EH (cell line): ENCODE measurements around the gene USP10.
"Not testable (repeated sequence)": the region's sequence is repeated elsewhere in the genome, so short reads cannot be mapped to it uniquely, and the experiment has no call there.

Experiments
- DNase-seq: peaks from one replicate; pipeline ENCODE4 v3.0.0-alpha.2; 2015; ENCODE audit warnings: low read depth

The USP10 gene

GRCh38 chr16:84673203-84673535 is 26.6 kb upstream of the USP10 start:
- no peak for DNase-seq

DNA sequence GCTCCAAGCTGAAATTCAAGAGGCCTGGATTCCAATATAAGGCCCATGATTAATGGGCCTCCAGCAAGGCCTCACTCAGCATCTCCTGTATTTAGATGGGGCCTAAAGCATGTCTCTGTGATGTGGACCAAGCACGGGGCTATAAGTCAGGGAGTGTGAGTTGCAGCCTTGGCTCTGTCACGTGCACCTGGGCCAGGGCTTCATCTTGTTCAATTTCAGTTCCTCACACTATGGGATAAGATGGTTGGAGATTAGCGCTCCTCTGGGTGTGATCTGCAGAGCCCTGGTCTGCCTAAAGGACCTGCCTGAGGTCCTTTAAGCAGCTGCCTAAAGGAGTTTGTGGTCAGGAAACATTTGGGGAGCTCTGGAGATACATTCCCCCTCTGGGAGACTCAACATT is 26.2 kb upstream of the USP10 start:
- DNase-seq = no peak

- DNase-seq = no peak
Measured at GRCh38 chr16:84675423-84675822, 24.4 kb upstream of the USP10 start.

GRCh38 chr16:84675884-84676283 is 23.9 kb upstream of the USP10 start:
- no peak for DNase-seq

DNA sequence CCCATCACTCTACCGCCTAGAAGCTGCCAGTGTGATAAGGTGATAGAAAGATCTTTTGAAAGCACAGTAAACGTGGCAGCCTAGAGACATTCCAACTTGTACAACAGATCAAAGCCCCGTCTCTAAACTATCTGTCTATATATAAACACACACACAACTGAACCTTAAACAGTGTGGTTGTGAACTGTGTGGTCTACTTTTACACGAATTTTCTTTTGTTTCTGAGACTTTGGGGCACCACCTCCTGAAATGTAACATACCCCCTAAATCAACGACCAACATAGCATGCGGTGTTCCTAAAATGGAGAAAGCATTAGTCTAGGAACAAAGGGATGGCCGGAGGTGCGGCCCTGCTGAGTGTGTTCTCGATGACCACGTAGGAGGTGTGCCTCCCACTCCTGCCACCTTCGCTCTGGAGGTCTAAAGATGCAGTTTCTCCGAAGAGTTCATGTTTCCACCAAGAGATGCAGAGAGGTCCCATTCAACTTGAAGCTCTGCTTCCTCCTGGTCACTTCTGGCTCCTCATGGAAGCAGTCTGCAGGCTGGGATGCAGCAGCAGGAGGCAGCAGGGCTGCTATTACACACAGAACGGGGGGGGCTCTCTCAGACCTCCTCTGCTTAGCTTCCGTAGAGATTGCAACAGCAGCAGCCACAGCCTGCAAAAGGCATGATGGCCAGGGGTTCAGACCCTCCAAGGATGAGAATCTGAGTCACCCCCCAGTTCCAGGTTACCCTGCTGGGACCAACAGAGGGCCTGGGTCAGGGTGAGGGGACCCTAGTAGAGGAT is 22.6 kb upstream of the USP10 start:
- no peak for DNase-seq

DNA sequence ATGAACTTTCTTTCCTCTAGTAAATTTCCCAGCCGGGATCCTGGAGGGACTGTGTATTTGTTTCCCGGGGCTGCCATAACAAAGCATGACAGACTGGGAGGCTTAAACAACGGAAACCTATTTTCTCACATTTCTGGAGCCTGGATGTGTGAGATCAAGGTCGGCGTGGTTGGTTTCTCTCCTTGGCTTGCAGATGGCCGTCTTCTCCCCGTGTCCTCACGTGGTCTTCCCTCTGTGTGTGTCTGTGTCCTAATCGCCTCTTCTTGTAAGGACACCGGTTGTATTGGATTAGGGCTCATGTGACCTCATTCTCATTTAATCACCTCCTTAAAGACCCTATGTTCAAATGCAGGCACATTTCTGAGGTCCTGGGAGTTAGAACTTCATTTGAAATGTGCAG is 22.0 kb upstream of the USP10 start:
- no peak for DNase-seq

DNA sequence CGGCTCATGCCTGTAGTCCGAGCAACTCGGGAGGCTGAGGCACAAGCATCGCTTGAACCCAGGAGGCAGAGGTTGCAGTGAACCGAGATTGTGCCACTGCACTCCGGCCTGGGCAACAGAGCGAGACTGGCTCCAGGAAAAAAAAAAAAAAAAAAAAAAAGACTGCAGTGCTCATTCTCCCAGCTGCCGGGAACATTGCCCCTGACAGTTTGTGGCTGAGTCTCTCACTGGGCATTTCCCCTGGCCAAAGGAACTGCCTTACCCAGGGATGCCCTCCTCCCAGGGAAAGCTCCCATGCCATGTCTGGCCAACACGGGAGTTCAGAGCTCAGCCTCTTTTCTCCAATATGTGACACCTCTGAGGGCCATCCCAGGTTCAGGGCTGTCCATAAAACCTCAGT is 21.3 kb upstream of the USP10 start:
- no peak for DNase-seq

DNA sequence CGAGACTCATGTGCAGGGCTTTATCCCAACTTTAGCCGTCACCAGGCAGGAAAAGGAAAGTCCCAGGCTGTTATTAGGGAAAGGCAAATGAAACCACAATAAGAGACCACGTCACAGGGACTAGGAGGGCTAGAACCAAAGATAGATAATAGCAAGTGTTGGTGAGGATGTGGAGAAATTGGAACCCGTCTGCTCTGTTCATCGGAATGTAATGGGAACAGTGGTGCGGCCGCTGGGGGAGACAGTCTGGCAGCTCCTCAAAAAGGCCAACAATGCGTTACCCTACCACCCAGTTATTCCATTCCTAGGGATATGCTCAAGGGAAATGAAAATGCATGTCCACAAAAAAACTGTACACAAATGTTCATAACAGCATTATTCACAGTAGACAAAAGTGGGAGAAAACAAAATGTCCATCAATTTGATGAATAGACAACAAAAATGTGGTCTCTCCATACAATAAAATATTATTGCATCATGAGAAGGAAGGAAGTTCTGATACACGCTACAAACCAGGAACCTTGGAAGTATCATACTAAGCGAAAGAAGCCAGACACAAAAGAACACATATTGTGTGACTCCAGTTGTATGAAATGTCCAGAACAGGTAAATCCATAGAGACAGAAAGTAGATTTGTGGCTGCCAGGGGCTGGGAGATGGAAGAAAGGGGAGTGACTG is 19.5 kb upstream of the USP10 start:
- DNase-seq = no peak

DNA sequence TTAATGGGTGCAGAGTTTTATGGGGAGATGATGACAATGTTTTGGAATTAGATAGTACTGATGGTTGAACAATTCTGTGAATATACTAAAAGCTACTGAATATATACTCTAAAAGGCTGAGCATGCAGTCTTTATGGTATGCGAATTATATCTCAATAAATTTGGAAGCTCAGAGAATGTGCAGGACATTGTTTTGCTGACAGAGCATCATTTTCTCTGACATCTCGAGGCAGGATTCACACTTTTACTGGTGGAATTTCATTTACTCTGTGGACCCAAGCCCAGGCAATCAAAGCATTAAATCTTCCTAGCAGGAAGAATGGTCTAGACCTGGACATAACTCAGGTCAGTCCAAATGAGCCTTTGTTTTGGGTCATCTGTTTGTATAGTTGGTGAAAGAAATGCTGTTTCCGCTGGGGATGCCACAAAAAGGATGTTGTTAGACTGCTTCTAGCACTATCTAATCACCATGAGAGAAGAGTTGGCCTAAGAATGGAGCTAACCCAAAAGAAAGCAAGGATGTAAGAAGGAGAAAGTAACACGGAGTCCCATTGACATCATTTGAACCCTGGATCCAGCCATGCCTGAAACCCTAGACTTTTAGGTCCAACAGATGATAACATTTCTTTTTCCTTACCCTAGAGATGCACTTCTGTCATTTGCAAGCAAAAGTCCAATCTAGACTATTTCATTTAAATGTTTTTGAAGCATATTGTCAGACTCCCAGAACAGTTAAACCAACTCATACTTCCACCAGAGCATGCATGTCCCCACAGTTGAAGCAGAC is 18.8 kb upstream of the USP10 start:
- DNase-seq = no peak

GRCh38 chr16:84683691-84684591 is 15.9 kb upstream of the USP10 start:
- no peak for DNase-seq

GRCh38 chr16:84684592-84684965 is 15.2 kb upstream of the USP10 start:
- DNase-seq = no peak

GRCh38 chr16:84685210-84685609 is 14.6 kb upstream of the USP10 start:
- no peak for DNase-seq

- DNase-seq = no peak
Measured at GRCh38 chr16:84686707-84687298, 13.0 kb upstream of the USP10 start.

DNA sequence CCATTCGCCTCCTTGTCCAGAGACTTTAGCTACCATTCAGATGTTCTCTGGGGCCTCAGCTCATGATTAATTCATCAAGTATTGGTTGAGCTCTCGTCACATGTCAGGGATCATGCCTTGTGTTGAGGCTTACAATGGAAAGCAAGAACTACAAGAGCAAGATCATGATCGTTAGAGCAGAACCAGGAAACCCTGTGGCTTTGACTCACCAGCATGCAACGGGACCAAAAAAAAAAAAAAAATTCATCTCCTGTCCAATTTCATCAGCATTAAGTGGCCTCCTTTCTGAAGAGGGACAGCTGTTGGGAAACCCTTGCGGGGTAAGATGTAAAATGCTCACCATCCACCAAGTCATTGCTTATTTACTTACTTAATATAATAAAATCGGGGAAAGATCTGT is 12.1 kb upstream of the USP10 start:
- DNase-seq = peak; percentile 94

- DNase-seq = not testable (repeated sequence)
Measured at GRCh38 chr16:84688163-84688562, 11.6 kb upstream of the USP10 start.

DNA sequence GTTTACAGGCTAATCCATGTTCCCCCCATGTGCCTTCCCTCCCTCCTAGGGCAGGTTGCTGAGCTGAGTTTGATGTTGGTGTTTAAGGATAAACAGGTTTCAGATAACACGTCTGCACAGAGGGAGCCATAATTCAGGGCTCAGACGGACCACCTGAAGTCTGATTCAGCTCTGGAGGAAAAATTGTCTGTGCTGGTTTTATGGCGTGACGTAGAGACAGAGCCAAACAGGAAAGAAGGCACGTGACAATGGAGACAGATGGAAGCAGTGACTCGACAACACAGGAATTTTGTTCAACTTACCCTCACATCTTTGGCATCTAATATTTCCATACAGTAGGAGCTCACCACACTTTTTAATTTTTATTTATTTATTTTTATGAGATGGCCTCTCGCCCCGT is 10.7 kb upstream of the USP10 start:
- peak; percentile 98 for DNase-seq

- DNase-seq = no peak
Measured at GRCh38 chr16:84690088-84690819, 9.5 kb upstream of the USP10 start.

DNA sequence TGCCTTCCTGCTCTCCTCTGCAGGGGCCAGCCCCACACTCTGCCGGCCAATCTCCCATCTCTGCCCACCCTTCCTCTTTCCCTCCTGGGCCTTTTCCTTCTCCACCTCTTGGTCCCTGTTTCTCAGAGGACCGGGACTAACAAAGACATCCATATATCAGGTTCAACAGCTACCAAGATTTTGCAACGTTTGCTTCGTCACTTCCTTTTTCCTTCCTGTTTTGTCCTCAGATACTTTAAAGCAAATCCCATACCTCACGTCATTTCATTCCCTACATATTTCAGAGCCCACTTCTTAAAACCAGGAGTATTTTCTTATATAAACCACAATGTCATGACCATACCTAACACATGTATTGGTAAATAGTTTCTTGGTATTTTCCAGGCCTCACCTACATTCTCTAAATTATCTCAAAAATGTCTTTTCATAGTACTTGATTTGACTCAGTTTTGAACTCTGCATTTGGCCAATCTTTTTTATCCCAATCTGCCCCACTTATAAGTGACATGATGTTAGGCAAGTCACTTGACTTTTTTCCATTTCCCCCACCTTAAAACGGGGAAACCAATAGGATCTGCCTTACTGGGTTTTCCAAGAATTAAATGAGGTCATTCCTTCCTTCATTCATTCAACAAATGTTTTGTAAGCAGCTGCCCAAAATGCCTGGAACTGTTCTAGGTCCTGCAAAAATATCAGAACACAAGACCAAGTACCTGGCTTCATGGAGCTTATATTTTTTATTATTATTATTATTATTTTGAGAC is 7.2 kb upstream of the USP10 start:
- no peak for DNase-seq

DNA sequence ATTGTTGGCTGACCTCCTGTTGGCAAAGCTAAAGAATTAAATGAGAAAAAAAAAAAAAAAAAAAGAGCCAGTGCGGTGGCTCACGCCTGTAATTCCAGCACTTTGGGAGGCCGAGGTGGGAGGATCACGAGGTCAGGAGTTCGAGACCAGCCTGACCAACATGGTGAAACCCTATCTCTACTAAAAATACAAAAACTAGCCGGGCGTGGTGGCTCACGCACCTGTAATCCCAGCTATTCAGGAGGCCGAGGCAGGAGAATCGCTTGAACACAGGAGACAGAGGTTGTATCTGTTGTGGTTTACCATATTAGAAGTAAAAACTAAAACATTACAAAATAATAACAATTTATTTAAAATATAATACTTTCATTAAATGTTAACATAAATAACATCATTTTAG is 5.9 kb upstream of the USP10 start:
- DNase-seq = not testable (repeated sequence)

DNA sequence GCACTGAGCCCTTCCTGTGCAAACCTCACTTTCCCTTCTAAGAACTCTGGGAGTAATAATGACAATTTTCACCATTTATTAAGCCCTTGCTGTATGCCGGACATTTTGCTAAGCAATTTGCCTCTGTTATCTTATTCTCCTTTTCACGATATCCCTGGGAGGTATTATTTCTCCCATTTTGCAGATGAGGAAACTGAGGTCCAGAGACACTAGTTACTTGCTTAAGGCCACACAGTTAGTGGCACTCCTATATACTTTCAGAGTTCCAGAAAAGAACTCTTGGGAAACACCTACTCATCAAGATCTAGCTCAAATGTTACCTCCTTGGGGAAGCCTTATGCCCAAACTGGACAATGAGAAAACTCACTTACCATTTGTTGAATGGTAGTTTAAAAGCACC is 4.8 kb upstream of the USP10 start:
- no peak for DNase-seq
